Activated CD4-positive, alpha-beta T cell treated with anti-CD3 and anti-CD28 coated beads, Interleukin-2, amount 50 U/mL, for 4 hours (primary cell): ENCODE measurements around the gene IRAK4.

Experiments used
- DNase-seq, 2 experiments: peaks; one replicate each; pipeline ENCODE4 v3.0.0-alpha.2; 2020

IRAK4 gene

GRCh38 chr12:43776498-43776897 lies 17.7 kb downstream of the IRAK4 start:
- peak in 1 of 2 experiments; percentile 5 for DNase-seq

- no peak for DNase-seq
These were observed 28.3 kb downstream of the IRAK4 start for GRCh38 chr12:43786899-43787693.

DNA sequence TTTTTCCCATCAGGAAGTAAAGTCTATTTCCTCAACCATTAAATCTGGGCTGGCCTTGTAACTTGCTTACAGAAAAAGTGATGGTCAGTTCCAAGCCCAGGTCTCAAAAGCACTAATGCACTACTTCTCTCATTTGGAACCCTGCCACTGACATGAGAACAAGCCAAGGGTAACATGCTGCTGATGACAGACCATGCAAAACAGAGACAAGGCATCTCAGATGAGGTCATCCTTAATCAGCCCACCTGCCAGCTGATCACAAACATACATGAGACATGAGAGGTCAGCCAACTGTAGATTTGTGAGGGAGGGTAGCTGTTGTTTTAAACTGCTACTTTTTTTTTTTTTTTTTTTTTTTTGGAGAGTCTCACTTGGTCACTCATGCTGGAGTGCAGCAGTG lies 31.2 kb downstream of the IRAK4 start:
- no peak for DNase-seq

- DNase-seq, result no peak
These were observed 37.0 kb downstream of the IRAK4 start for GRCh38 chr12:43795716-43796280.

- no peak for DNase-seq
These were observed 38.9 kb downstream of the IRAK4 start for GRCh38 chr12:43797561-43798217.

- no peak for DNase-seq
These were observed 46.6 kb downstream of the IRAK4 start for GRCh38 chr12:43805149-43805859.

DNA sequence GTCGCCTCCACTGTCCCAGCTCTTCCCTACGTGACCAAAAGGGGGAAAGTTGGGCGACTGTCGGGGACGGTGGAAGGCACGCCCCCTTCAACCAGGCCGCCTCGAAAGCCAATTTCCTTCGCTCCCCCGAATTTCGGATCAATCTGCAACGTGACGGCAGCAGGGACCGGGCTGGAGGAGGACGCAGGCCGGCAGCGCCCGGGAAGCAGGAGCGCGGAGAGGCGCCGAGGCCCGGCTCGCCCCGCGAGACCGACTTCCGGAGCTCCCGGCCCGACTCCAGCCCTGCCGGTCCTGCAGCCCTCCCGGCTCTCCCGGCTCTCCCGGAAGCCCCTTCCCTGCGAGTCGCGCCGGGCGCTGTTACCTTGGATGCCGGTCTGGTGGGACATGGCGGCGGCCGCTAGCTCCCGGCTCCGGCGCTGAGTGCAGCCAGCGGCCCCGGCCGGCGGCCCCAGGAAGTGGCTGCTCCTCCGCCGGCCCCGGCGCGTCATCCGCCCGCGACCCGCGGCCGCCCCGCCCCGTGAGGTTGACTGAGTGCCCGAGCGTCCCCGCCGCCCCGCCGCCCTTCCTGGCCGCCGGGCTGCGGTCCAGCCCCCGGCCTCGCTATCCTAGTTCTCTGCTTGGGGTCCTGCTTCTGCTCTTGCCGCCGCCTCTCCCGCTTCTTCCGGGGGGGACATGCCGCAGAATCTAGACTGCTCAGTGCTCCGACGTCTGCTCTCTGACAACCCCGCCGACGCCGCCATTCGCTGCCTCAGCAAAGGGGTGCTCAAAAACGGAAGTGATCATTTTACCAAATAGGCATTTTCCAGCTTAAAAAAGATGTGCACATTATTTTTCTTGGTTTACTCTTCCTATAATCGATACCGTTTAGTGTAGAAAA lies 47.3 kb downstream of the IRAK4 start, which contains the start of gene TWF1:
Gene TWF1, minus strand, starts transcription at position 458 of the 877 bp plus-strand sequence. Its CDS starts 72 bp downstream, at position 386.
- peak; percentile 71 to 74 for DNase-seq

DNA sequence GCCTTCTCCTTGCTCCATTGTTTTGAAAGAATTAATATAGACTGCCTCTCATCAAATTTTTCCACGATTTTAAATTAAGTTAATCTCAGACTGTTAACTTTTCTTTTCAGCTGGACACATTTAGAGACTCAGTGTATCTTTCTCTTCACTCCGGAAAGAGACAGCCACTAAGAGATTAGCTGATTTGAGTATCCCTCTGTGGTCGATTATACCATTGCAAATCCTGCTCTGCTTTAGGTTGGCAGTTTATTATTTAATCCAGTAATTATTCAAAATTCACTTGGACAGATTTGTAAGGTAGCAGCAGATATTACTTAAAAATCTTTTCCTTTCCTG lies 48.0 kb downstream of the IRAK4 start:
- no peak for DNase-seq

GRCh38 chr12:43807386-43807785 lies 48.6 kb downstream of the IRAK4 start:
- DNase-seq, result no peak

DNA sequence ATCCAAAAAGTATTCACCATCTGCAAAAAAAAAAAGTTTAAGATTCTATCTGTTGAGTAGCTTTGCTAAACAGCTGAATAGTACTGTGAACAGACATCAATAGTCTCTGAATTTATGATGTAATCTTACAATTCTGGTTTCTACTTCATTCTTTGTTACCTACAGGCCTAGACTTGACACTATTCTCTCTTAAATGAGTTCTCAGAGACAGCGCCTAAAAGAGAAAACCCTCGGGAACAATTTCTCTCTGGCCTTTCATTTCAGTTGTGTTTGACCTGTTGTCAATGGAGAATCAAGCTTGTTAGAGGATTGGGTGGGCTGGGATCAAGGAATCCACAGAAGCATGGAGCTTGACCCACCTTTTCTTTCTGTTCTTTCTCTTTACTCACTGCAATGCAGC lies 53.3 kb downstream of the IRAK4 start:
- no peak for DNase-seq

DNA sequence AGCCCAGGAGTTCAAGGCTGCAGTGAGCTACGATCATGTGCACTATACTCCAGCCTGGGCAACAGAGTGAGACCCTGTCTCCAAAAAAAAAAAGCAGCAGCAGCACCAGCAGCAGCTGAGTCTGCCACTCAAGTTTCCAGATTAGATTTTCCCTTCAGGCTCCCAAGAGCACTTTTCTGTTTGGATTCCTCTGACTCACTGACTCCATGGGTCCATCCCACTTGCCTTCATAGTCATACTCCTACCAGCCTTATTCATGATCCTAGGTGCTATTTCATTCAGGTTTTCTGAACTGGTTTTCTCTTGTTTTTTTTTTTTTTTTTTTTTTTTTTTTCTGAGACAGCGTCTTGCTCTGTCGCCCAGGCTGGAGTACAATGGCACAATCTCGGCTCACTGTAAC lies 54.2 kb downstream of the IRAK4 start:
- DNase-seq, result no peak

GRCh38 chr12:43815416-43815815 lies 56.7 kb downstream of the IRAK4 start:
- DNase-seq, result no peak

- DNase-seq, result no peak
These were observed 57.4 kb downstream of the IRAK4 start for GRCh38 chr12:43816168-43816567.

DNA sequence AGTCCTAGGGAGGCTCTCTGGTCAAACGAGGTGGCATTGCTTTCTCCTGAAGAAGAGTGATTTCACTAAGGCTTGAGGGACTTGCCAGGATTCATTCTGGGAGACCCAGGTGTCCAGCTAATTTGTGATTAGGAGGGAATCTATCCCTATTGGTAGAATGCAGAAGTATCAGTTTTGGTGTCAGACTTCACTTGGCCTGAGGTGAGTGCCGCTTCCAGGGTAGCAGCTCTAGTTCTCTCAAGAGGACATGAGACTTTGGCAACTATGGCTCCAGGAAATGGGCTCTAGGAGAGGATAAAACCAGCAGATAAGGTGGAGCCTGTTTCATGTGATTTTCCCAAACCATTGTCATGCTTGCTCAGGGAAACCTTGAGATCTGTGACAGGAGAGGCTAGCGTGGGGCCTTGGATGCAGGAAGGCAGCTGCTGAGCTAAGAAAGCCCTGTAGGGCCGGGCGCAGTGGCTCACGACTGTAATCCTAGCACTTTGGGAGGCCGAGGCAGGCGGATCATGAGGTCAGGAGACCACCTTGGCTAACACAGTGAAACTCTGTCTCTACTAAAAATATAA lies 65.5 kb downstream of the IRAK4 start:
- DNase-seq, result no peak

DNA sequence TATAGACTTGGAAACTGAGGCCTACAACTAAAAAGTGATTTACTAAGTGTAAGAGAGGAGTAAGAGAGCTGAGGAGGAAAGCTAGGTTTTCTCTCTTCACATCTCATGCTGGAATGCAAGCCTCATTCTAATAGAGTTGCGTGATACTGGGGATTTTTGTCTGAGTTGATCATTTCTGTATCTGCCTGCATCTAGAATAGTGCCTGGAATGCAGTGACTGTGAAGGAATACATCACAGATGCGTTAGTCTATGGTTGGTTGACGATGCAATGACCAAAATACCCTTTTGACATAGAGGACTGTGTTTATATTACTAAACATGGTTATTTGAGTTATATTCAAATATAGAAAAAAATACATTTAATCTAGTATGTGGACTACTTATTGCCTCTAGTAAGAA lies 67.9 kb downstream of the IRAK4 start:
- DNase-seq, result no peak

DNA sequence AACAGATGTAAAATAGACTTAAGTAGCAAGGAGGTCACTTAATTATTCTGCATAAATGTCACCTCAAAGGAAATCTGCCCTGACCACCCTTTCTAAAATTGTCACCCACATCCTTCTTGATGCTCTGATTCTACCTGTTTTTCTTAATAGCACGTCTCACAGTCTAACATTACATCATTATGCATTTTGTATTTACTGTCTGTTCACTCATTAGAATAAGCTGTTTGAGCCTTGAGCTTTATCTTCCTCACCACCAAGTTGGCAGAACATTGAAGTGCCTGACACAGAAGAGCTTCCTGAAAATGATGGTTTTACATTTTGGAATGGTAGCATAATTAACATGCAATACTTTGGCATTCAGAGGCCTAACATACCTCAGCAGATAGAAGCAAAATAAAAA lies 68.3 kb downstream of the IRAK4 start:
- no peak for DNase-seq

- DNase-seq, result peak in 1 of 2 experiments; percentile 10
These were observed 73.9 kb downstream of the IRAK4 start for GRCh38 chr12:43832463-43833168.

GRCh38 chr12:43835264-43835655 lies 76.5 kb downstream of the IRAK4 start:
- DNase-seq, result no peak

DNA sequence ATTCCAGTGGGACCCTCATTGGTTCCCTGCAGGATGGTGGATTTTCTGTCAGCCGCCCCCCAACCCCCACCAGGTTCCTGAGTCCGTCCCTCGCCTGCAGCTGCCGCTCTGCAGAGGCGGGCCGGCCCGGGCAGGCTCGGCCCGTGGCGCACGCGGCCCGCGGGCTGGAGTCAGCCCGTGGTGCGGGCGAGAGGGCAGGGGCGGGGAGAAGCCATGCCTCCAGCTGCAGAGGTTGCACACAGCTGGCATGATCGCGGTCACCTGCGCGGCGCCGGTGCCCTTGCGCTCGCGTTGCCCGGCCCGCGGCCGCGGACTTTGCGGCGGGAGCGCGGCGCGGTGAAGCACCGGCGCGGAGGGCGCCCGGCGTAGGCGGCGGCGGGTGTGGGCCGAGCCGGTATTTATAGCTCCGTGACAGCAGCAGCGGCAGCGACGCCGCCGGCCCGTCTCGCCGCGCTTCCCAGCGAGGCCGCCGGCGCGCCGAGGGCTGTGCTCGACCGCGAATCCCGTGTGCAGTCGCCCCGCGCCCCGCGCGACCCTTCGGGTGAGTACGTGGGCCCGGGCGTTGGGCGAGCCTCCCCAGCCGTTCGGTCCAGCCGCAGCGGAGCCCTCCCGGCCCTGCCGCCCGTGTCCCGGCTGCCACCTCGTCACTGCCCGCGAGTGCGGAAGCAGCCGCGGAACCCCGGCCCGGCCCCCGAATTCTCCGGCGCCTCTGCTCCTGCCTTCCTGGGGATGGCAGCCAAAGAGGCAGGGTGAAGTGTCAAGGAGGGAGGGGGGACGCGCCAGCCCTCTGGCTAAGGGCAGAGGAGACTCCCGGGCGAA lies 77.1 kb downstream of the IRAK4 start, which contains the start of gene TMEM117:
Gene TMEM117, plus strand, starts transcription at position 426 of the 819 bp plus-strand sequence.
- peak; percentile 38 to 40 for DNase-seq

- DNase-seq, result peak; percentile 8
These were observed 77.8 kb downstream of the IRAK4 start for GRCh38 chr12:43836475-43836989.
